ENCODE data around the gene PTX4. TPM values are rescaled to one million over a fixed set of nuclear protein-coding genes. Genes with fewer than 3 reads are reported as not detected.

PTX4 gene
- total and polyA plus RNA-seq, 2 donors (not counting 3 experiments of a cell fraction or from before 2014, with no cell fraction given) = 0.31 TPM; not detected in 1

- no peaks in the 10 kb centered on the region for H3K27me3 ChIP-seq (ENCODE audit: control insufficient read depth in 2 of 2, insufficient read depth in 2 of 2, low read length in 2 of 2)
- no peak for TF ChIP-seq JUN (IDR thresholded peaks at IDR 0.05; ENCODE audit: borderline replicate concordance, insufficient read depth, insufficient read length, low read depth)
- no peak for TF ChIP-seq EZH2 (IDR thresholded peaks at IDR 0.05; ENCODE audit: borderline replicate concordance, low read depth, low read length, severe bottlenecking)
- no peak for TF ChIP-seq FOS (IDR thresholded peaks at IDR 0.05; ENCODE audit: borderline replicate concordance, insufficient read depth, low read length)
- TF ChIP-seq GATA2 (IDR thresholded peaks at IDR 0.05; ENCODE audit: insufficient read depth, insufficient read length, low read depth, low read length) = no peak
- no peak for TF ChIP-seq MAX (IDR thresholded peaks at IDR 0.05; ENCODE audit: insufficient read depth, insufficient read length)
- no peak for TF ChIP-seq CTCF (IDR thresholded peaks at IDR 0.05; ENCODE audit: extremely low read depth in 1 of 2, insufficient read depth in 1 of 2, low read depth in 1 of 2, low read length in 2 of 2)
- no peak for TF ChIP-seq MYC (IDR thresholded peaks at IDR 0.05; ENCODE audit: low read depth, low read length)
- TF ChIP-seq POLR2AphosphoS5 (IDR thresholded peaks at IDR 0.05; ENCODE audit: insufficient read depth, low read depth, low read length) = no peak
- TF ChIP-seq POLR2A (IDR thresholded peaks at IDR 0.05; ENCODE audit: low read depth, low read length) = no peak
- DNase-seq (ENCODE audit: low read depth, low spot score) (no peak), FAIRE-seq (no peak)
- H3K79me2 ChIP-seq (ENCODE audit: control insufficient read depth, insufficient read depth, low read length) = no peaks in the 10 kb centered on the region
- H3K9ac ChIP-seq (replicated peaks; ENCODE audit: extremely low read depth, insufficient read depth, low read length) = no peak overlapping the region
- no peaks in the 10 kb centered on the region for H3K4me1 ChIP-seq (ENCODE audit: control insufficient read depth, extremely low read depth, insufficient read depth, low read length)
- dilution Hi-C loops (cut with MboI; ENCODE audit: extremely low pct_ligation_motif_present, low sequenced_read_pairs) (no loop called here), intact Hi-C loops (cut with micrococcal nuclease) (no loop called here)
- peaks cover 0 to 17% of the 10 kb centered on the region in 2 experiments for H3K36me3 ChIP-seq (ENCODE audit: control insufficient read depth in 2 of 2, extremely low read depth in 1 of 2, insufficient read depth in 2 of 2, low read length in 2 of 2)
- H3K9me1 ChIP-seq (replicated peaks; ENCODE audit: control insufficient read depth, extremely low read depth, insufficient read depth, low read length) = no peaks in the 10 kb centered on the region
- BruUV-seq (replicated peaks) = no TSS peak
- H3K4me3 ChIP-seq (replicated peaks in 1 of 3; ENCODE audit: insufficient read depth in 1 of 3, low read depth in 1 of 3, low read length in 3 of 3) = no peak overlapping the region
- H4K20me1 ChIP-seq (replicated peaks; ENCODE audit: control insufficient read depth, extremely low read depth, insufficient read depth, low read length) = no peaks in the 10 kb centered on the region
- H3K4me2 ChIP-seq (ENCODE audit: insufficient read depth, low read length) = no peak overlapping the region
- POLR2A ChIA-PET = no interaction called here
- no peak overlapping the region for H2AFZ ChIP-seq (ENCODE audit: low read depth, low read length)
- no peaks in the 10 kb centered on the region for H3K9me3 ChIP-seq (replicated peaks; ENCODE audit: control insufficient read depth, insufficient read depth, low read length)
- H3K27ac ChIP-seq (ENCODE audit: insufficient read depth, low read depth, low read length) = no peak overlapping the region
- CTCF ChIA-PET = interaction anchor here (2.0 kb wide), 1 partner anchor 144 kb away, joined by 5 read pairs; no protein-coding TSS in a partner anchor
Observed at GRCh38 chr16:1444730-1445517, 43.8 kb downstream of the PTX4 start.

Measured in endothelial cell of umbilical vein (primary cell).